GM21528 (cell line): ENCODE measurements around the gene SDK1.
A peak's percentile ranks its signal among the peaks of the same experiment; 100 is the strongest.

Experiments
- ATAC-seq: cut with Tn5 transposase; IDR thresholded peaks from one replicate; pipeline ENCODE4 v1.9.1; 2021; ENCODE audit warnings: mild to moderate bottlenecking, moderate library complexity; ENCODE audit not compliant: unreplicated experiment, low FRiP score

The SDK1 gene

DNA sequence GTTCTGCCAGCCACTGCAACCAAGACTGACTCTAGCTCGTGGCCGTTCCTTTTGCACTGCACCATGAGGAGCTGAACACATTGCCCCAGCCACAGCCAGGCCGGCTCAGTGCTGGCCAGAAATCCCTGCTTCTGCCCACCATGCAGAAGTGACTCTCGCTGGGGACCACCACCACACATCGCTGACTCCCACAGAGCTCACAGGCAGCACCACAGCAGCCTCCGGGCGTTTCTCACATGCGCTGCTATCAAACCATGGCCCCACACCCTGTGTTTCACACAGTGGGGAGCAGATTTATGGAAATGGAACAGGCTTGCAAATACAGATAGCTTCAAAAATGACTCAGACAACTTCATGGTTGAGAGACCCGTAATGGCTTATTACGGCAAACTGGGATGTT is 15.4 kb upstream of the SDK1 start:
- no peak for ATAC-seq

DNA sequence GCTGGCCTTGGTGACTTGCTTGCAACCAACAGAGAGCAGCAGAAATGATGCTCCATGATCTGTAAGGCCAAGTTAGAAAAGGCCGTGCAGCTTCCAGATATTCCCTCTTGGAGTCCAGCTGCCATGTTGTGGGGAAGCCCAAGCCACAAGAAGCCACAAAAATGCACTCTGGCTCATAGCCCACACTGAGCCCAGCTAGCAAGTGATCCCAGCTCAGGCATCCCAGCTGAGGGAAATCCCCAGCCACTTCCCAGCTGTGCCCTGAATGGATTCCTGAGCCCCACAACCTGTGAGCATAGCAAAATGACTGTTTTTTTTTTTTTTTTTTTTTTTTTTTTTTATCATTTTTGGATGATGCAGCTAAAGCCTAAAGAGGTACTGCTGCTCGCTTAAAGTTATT is 11.1 kb upstream of the SDK1 start:
- no peak for ATAC-seq

DNA sequence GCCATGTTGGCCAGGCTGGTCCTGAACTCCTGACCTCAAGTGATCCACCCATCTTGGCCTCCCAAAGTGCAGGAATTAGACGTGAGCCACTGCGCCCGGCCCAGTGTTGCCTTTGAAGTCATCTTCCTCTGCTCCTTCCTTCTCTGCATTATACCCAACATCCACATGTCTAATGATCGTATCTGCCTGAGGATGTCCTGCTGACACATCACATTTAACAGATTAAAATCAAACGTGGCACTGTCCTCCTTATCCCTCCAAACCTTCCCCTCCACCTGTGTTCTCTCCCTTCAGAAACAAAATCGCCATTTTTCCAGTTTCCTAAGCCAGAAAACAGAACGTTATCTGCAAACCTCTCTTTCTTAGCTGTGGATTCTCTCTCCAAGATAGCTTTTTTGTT is 8.4 kb upstream of the SDK1 start:
- no peak for ATAC-seq

DNA sequence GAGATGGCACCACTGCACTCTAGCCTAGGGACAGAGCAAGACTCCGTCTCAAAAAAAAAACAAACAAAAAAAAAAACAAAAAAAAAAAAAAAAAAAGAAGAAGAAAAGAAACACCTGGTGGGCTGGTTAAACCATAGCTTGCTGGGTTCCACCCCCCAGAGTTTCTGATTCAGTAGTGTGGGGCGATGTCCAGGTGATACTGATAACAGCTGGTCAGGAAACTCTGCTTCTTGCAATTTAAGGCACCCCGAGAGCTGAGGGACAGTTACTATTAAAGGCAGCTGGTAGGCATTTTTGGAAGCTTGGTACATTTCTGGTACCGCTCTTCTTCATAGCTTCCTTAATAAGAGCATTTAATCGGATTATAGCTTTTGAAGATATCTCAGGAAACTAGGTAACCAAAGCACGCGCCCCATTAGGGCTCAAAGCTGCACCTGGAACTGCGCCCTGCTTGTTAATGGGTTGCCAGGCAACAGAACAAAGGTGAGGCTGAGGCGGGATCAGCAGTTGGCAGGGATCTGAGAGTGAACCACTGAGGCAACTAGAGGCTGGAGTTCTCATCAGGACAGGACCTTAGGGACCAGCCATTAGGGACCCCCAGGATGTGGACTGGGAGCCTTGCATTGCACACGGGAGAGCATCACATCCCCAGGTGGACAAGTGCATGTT is 6.5 kb upstream of the SDK1 start:
- ATAC-seq = no peak

DNA sequence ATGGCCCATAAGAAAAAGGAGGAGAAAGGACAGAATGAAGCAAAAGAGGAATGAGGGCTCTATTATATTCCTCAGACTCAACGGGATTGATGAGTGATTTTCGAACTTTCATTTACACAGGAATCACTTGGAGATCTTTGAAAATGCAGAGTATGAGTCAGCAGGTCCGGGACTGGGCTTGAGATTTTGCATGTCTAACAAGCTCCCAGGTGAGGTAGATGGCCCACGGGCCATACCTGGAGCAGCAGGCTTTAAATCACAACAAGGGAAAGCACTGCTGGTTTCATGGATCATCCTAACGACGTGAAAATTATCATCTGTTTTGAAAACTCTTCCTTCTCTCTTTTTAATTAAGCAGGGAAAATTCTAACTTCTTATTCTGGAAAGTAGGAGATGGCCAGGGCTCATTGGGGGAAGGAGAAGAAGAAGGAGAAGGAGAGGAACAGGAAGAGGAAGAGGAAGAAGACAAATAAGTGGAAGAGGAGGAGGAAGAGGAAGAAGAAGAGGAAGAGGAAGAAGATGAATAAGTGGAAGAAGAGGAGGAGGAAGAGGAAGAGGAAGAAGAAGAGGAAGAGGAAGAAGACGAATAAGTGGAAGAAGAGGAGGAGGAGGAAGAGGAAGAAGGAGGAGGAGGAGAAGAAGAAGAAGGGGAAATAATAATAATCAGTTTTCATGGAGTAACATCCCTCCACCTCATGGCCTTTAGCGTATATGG is 3.8 kb upstream of the SDK1 start:
- no peak for ATAC-seq

DNA sequence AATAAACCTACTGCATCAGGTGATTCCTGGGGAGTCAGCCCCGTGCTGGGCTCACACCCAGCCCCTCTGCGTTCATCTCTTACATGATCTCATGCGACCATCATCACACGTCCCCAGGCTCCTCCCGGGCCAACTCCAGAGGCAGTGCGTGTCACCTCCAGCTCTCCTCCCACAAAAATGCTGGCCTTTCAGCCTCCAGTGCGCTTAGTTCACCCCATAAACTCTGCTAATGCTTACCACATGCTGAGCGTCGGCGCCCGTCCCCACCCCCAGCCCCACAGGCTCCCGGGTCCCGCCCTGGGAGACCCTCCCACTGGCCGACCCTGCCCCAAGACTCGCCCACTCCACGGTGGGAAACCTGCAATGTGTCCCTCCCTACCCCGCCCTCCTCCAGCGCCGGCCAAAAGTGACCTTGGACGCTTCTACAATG is 816 bp upstream of the SDK1 start:
- peak; percentile 6 for ATAC-seq

DNA sequence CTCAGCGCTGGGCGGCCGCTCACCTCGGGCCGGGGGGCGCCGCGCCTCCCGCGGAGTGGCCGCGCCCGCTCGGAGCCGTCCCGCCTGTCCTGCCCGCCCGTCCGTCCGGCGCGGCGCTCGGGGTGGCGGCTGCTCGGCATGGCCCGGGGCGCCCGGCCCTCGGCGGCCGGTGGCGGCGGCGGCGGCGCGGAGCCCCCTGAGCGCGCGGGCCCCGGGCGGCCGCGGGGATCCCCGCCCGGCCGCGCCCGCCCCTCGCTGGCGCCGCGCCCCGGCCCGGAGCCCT is 338 bp downstream of the SDK1 start:
- ATAC-seq = peak; percentile 16

DNA sequence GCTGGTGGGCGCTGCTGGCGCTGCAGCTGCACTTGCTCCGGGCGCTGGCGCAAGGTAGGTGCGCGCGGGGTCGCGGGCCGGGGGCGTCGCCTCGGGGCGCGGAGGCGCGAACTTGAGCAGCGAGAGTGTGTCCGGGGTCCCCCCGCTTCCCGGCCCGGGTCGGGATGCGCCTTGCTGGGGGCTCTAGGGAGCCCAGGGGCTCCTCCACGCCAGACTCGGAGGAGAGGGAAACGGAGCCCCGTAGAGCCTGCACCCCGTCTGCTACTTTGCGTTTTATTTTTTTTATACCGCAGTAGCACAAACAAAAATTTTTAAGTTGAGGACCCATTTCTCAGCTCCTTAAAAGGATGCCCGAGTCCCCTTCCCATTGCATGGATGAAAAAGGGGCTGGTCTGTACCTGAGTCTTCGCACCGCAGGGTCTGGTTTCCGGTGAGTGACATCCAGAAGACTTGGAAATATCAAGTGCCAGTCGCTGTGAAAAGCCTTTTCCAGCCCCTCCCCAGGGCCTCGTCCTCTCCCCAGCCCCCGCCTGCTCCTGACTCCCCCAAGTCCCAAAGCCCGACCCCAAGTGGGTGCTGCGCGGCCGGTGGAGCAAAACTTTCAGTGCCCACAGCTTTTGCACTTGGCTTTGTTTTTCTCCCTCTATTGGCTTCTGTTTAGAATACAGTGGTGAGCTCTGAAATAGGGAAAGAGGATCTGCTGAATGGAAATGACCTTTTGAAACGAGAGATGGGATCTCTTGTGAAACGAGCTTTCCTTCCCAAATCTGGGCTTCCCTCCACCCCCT is 973 bp downstream of the SDK1 start:
- ATAC-seq = no peak

DNA sequence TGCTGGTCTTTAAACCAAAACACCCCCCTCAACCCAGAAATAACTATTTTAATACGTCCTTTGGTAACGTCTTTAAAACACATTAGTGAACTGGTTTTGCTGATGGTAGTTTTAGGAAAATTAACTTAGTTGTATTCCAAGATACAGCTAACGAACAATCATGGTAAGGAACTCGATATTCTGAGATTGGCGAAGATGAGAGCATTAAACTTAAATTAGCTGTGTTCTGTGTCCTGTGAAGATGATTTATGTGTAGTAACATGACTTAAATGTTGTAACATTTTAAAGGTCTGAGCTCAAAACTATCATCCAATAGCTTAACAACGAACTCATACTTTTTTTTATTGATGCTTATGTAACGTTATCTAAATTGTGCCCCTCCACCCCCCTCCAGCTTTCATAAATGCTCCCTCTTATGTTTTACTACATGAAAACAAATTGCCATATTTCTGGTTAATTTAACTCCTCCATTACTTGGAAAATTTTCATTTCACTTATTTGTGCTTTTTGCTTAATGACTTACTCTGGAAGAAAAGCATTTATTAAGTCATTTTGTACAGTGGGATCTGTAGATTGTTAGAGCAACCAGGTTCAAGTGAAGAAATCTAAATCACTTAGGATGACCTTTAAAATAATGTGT is 1.7 kb downstream of the SDK1 start:
- no peak for ATAC-seq

DNA sequence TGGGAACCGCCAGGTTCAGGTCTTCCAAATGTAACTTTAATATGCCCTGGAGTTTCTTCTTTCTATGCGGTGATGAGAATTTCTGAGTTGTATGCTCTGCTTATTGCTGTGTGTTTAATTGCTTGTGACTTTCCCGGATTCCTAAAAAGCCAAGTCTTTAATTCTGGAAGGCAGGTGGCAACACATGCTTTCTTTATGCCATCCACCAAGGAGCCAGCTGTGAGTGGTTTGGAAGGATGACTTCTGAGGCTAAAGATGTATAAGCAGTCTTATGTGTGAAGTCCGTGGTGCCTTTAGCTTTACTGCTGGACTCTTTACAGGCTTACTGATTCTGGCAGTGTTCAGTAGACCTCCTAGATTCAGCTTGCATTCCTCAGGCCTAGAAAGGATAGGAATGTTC is 3.1 kb downstream of the SDK1 start:
- no peak for ATAC-seq

DNA sequence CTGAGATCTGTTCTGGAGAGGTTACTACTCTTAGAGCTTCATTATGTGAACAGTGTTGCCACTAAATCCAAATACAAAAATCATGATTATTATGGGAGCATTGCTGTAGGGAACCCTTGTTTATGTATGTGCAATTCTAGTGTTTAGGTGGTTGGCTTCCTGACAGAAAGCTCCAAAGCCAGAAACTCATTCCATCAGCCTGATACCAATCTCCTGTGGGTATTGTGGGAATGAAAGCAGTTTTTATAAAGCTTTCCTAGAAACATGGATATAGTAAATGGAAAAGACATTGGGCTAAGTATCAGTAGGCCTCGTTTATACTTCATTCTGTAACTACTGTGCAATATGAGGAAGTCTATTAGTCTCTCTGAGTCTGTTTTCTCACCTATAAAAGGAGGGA is 6.4 kb downstream of the SDK1 start:
- ATAC-seq = no peak

DNA sequence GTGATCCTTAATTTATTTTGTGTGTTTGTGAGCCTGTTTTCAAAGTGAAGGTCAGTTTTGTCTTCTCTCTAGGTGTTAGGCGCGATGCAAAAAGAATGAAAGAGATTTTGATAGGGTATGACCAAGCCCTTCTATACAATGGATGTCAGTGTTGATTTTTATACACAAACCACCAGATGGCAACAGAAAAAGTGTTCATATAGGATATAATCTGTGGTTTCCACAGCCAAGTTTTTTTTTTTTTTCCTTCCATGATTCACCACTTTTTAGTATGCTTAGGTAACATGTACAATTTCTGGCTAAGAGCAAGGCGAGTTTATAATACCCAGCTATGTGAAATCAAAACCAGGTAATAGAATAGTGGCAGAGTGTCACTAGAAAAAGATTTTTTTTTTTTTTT is 8.1 kb downstream of the SDK1 start:
- ATAC-seq = no peak

DNA sequence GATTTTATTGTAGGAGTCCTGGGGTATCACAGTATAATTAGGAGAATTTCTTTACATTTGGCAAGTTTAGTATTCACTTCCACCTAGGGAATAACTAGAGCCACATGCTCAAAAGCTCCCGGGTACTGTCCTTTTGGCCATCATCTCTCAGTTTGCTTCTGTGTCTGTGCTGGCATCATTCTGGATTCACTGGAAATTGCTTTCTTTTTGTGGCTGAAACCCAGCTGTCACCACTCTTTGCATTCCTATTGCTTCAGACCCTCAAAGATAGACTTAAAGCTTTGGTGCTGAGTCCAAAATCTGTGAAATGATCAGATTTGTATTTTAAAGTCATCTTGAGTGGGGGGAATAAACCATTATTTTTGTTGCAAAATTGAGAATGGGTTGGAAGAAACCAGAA is 8.9 kb downstream of the SDK1 start:
- ATAC-seq = no peak

DNA sequence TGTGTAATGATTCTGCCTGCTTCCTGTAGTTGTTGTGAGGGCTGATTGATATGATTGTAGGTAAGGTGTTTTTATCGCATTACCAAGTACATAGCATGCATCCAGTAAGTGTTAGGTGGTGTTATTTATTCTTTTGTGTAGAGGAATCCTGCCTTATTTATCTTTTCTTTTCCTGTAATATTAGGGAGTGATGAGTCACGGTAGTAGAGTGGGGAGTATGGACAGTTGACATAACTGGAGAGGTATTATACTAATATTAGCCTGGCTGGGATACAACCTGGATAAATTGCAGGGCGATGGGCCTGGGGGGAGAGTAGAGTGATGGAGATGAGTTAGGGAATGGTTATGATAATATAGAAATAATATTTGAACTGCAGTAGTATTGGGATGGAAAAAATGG is 9.8 kb downstream of the SDK1 start:
- ATAC-seq = no peak

DNA sequence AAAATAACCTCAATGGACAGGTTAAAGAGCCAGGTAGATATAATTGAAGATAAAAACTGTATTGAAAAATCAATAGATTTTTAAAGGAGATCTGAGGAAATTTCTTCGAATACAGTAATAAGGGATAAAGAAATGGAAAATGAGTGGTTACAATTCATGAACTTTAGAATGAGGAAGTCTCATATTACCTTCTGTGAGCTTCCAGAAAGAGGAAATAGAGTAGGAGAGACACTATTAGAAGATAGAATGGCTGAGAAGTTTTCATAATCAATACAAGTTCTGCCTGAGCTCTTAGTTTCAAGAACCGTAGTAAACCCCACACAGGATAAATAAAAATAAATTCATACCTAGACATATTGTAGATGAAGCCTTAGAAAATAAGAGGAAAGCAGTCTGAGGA is 11.5 kb downstream of the SDK1 start:
- no peak for ATAC-seq

DNA sequence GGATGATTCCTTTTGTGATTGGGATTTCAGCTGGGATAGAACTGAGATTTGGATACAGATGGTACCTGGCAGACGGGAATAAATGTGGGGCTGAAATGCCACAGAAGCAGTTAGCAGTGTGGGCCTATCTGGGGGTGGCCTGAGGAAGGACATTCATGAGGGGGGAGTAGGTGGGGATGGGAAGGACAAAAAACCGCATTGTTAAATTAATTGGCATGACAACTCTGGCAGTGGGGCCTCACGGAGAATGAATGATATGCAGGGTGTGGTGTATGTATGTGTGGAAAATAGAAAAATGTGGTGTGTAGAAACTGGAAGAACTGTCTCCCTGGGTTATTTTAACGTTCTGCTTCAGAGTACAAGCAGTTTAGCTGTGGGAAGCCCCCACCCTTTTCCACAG is 17.8 kb downstream of the SDK1 start:
- no peak for ATAC-seq

DNA sequence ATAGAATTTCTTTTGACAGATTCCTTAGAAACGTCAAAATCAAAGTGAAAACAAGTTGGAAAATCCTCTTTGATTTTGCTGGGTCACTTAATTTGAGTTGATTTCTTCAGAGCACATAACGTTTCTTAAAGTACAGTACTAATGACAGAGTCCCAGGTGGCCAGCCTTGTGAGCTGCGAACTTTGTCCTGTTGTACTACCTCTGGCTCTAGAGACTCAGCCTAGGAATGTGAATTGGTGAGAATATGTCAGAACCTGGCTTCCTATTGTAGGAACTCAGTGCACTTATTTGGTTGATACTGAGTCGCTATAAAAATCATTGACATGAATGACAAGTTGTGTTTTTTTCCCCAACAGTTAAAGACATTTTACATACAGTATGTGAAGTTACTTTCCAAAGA is 20.2 kb downstream of the SDK1 start:
- ATAC-seq = no peak

DNA sequence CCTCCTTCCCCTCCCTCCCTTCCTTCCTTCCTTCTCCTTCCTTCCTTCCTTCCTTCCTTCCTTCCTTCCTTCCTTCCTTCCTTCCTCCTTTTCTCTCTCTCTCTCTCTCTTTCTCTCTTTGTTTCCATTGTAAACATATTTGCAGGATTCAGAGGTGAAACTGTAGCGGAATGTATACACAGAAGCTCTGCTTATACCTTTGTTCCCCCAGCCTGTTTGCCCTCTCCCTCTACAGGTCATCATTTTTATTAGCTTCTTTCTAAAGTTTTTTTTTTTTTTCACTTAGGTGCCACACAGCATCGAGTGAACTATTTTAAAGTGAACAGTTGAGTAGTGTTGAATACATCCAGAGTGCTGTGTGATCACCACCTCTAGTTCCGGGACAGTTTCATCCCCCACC is 20.7 kb downstream of the SDK1 start:
- ATAC-seq = no peak

DNA sequence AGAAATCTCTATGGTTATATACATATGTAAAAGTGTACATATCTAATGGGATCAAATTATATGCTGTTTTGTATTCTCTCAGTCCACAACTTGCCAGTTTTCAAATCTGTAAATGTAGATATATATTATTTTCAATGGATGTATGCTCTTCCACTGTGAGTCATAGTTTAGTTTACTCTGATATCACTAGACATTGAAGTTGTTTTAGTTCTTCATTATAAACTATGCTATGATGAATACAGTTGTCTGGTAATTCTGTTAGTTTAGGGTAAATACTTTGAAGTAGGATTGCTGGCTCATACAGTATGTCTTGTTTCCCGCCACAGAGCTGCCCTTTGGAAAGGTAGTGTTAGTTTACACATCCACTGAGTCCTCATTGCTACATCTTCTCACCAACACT is 25.2 kb downstream of the SDK1 start:
- no peak for ATAC-seq

DNA sequence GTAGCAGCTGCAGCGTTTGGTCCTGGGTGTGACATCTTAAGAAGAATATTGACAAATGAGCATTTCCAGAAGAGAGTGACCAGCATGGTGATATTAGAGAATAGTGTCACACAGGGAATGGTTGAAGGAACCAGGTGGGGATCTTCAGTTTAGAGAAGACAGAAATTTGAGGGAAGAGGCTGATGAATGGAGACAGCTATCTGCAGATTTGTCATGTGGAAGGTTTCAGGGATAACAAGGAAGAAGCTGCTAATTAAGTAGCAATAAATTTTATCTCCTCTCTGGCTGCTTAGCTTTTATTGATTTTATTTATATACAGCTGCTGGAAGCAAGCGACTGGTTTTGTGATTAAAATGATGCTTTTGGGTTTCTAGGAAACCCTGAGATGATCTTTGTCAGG is 26.0 kb downstream of the SDK1 start:
- ATAC-seq = no peak

DNA sequence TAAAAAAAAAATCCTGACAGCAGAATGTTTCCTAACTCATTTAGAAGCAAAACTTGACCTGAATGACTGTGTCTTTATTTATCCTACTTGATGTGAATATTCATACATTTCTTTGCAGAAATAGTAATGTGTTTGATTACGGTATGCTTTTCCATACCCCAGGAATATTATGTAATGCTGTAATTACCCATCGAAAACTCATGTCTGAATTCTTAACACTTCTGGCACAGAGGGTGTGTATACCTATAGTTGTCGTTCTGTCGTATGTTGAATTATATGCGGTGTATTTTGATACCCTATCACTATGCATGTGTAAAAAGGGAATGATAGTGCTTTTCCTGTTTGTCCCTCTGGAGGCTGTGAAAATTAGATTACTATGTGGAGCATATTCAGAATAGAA is 26.6 kb downstream of the SDK1 start:
- no peak for ATAC-seq

DNA sequence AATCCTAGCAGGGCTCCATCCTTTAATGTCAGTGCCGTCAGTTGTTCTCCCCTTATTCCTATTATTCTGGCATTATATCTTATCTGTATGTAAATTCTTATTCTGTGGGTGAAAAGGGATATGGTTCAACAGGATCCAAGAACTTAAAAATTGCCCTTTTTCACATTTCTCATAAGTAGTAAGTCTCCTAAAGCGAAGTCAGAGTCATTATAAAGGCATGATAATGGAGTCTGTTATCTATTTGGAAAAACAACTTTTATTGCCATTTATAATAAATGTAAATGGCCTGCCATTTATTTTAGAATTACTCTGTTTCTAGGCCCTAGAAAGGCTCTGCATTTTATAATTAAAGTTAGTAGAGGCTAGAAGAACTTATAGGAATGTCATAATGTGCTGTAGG is 31.3 kb downstream of the SDK1 start:
- no peak for ATAC-seq
